ENCODE data around the gene ZNF214. TPM values are rescaled to one million over a fixed set of nuclear protein-coding genes. Genes with fewer than 3 reads are reported as not detected.

The ZNF214 gene
- total RNA-seq, 6 experiments from 2014 or later, result 0.49 to 3.3 (median 1.9) TPM

DNA sequence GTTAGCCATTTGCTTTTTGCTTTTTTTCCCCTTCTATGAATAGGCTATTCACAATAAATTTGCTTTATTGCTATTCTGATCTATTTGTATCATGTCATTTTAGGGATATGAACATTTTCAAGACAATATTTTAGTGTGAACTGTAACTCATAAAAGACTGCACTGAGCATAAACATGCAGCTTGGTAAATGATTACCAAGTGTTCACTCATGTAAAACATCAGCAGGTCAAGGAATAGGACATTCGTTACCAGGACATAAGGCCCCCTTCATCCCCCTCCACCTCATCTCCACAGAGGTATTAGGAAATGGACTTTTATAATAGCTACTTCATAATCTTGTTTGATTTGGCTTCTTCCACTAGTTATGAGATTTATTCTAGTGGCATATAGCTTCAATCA, 12.5 kb upstream of the ZNF214 start:
- DNase-seq (no peak), ATAC-seq (peak; percentile 39 to 63 (median 58))
- intact Hi-C loops (cut with DNase I), result no loop called here
- H3K9me3 ChIP-seq, result no peaks in the 10 kb centered on the region
- no peak overlapping the region for H3K4me3 ChIP-seq
- no peaks in the 10 kb centered on the region for H3K27me3 ChIP-seq
- TF ChIP-seq POLR2A (IDR thresholded peaks at IDR 0.05), result no peak
- TF ChIP-seq, protein P1, sequence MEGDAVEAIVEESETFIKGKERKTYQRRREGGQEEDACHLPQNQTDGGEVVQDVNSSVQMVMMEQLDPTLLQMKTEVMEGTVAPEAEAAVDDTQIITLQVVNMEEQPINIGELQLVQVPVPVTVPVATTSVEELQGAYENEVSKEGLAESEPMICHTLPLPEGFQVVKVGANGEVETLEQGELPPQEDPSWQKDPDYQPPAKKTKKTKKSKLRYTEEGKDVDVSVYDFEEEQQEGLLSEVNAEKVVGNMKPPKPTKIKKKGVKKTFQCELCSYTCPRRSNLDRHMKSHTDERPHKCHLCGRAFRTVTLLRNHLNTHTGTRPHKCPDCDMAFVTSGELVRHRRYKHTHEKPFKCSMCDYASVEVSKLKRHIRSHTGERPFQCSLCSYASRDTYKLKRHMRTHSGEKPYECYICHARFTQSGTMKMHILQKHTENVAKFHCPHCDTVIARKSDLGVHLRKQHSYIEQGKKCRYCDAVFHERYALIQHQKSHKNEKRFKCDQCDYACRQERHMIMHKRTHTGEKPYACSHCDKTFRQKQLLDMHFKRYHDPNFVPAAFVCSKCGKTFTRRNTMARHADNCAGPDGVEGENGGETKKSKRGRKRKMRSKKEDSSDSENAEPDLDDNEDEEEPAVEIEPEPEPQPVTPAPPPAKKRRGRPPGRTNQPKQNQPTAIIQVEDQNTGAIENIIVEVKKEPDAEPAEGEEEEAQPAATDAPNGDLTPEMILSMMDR (IDR thresholded peaks at IDR 0.05), result no peak
- H3K4me1 ChIP-seq, result peaks cover 0 to 23% (median 4%) of the 10 kb centered on the region in 4 donors
- H3K36me3 ChIP-seq, result no peaks in the 10 kb centered on the region
- 0% methylated on average over 1 of the region's 1 CpG for WGBS (ENCODE audit: insufficient coverage, low coverage, low lambda C conversion rate, missing lambda C conversion rate)
- H3K27ac ChIP-seq, result no peak overlapping the region

DNA sequence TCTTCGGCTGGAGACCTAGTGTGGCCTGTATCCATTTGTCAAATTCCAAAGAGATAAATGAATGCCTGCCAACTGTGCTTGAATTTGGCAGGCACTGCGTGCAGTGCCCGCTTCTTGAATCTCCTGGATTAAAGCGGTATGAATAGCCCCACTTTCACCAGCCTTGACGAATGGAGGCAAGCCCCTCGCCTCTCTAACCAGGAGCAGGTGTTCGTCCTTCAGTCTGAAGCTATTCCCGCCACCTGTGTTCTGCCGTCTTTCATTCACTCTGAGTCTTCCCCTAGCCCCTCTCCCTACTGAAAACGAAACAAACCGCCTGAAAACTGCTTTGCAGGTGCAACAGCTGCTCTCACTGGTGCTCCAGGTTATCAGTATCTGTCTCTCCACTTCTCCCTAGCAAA, 11.3 kb upstream of the ZNF214 start:
- DNase-seq (peak in 1 of 3 donors; percentile 50), ATAC-seq (peak; percentile 68 to 80 (median 76))
- H3K9me3 ChIP-seq, result no peaks in the 10 kb centered on the region
- peaks cover 0 to 23% (median 4%) of the 10 kb centered on the region in 4 donors for H3K4me1 ChIP-seq
- H3K27ac ChIP-seq, result peak overlapping the region in 1 of 3 donors; percentile 29
- no peaks in the 10 kb centered on the region for H3K36me3 ChIP-seq
- intact Hi-C loops (cut with DNase I), result no loop called here
- no peaks in the 10 kb centered on the region for H3K27me3 ChIP-seq
- TF ChIP-seq, protein P1 (IDR thresholded peaks at IDR 0.05), result no peak
- TF ChIP-seq POLR2A (IDR thresholded peaks at IDR 0.05), result no peak
- WGBS (ENCODE audit: insufficient coverage, low coverage, low lambda C conversion rate, missing lambda C conversion rate), result 39% methylated on average over 5 of the region's 11 CpGs
- peak overlapping the region in 2 of 3 donors; percentile 49 for H3K4me3 ChIP-seq

DNA sequence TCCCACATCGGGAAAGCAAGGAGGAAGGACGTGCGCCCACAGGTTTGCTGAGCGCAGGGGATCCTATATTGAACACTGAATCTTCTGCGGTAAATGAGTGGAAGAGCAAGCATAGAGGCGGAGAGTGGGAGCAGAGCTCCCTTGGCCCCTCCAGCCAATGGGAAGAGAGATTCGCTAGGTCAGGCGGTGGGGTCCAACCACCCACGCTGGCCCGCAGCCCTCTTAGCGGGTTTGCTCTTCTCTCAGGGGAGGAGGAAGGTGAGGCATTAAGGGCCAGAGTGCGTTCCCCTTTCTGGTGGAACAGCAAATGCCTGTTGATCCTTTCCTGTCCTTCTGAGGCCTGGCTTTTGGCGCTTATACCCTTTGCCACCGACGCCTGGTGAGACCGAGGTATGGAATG, 10.7 kb upstream of the ZNF214 start:
- no peak for TF ChIP-seq POLR2A (IDR thresholded peaks at IDR 0.05)
- TF ChIP-seq, protein P1 (IDR thresholded peaks at IDR 0.05), result no peak
- Histone ChIP-seq H3K4me1 (peaks cover 0 to 23% (median 4%) of the 10 kb centered on the region in 4 donors), H3K9me3 (no peaks in the 10 kb centered on the region), H3K36me3 (no peaks in the 10 kb centered on the region), H3K27ac (no peak overlapping the region), H3K27me3 (no peaks in the 10 kb centered on the region), H3K4me3 (no peak overlapping the region)
- DNase-seq, result no peak
- intact Hi-C loops (cut with DNase I), result no loop called here
- ATAC-seq, result no peak
- WGBS (ENCODE audit: insufficient coverage, low coverage, low lambda C conversion rate, missing lambda C conversion rate), result 87% methylated on average over 8 of the region's 16 CpGs

DNA sequence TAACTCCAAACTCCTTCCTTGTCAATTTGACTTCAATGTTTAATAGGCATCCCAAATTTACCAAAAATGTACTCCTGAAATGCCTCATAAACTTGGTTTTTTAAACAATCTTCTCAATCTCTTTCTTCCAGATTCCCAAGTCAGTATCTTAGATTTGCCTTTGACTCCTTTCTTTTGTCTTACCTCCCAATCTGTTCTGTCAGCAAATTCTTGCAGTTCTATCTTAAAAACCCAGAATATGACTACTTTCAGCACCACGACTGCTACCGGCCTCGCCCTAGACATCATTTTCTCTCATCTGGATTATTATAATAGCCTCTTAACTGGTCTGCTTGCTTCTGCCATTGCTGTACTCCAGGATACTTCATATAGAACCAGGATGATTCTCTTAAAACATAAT, 8.0 kb upstream of the ZNF214 start:
- no peaks in the 10 kb centered on the region for H3K36me3 ChIP-seq
- H3K4me1 ChIP-seq, result peaks cover 0 to 15% (median 2%) of the 10 kb centered on the region in 4 donors
- H3K9me3 ChIP-seq, result no peaks in the 10 kb centered on the region
- intact Hi-C loops (cut with DNase I), result no loop called here
- no peak for DNase-seq
- WGBS (ENCODE audit: insufficient coverage, low coverage, low lambda C conversion rate, missing lambda C conversion rate), result 86% methylated on average over 3 of the region's 3 CpGs
- TF ChIP-seq POLR2A (IDR thresholded peaks at IDR 0.05), result no peak
- TF ChIP-seq, protein P1 (IDR thresholded peaks at IDR 0.05), result no peak
- H3K27me3 ChIP-seq, result no peaks in the 10 kb centered on the region
- no peak overlapping the region for H3K4me3 ChIP-seq
- ATAC-seq, result no peak
- H3K27ac ChIP-seq, result no peak overlapping the region

DNA sequence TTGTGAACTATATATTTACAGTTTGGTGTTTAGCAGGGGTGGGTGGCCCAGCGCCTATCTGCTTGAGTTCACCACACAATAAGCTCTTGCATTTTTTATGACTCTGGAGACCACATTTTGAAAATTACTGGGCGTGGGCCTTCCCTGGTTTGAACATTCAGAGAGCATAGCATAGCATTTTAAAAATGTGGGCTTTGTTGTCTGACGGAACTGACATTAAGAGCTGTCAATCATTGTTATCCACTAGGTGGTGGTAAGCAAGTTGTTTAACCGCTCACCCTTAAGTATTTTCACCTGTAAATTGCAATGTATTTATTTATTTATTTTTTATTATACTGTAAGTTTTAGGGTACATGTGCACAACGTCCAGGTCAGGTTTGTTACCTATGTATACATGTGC, 1.2 kb upstream of the ZNF214 start:
- no peaks in the 10 kb centered on the region for H3K27me3 ChIP-seq
- no peak for ATAC-seq
- H3K4me1 ChIP-seq, result peaks cover 0 to 12% (median 0%) of the 10 kb centered on the region in 4 donors
- WGBS (ENCODE audit: insufficient coverage, low coverage, low lambda C conversion rate, missing lambda C conversion rate), result 74% methylated on average over 5 of the region's 5 CpGs
- H3K9me3 ChIP-seq, result no peaks in the 10 kb centered on the region
- TF ChIP-seq POLR2A (IDR thresholded peaks at IDR 0.05), result no peak
- TF ChIP-seq, protein P1 (IDR thresholded peaks at IDR 0.05), result no peak
- intact Hi-C loops (cut with DNase I), result no loop called here
- peak overlapping the region in 1 of 3 donors; percentile 71 for H3K4me3 ChIP-seq
- no peak for DNase-seq
- no peaks in the 10 kb centered on the region for H3K36me3 ChIP-seq
- no peak overlapping the region for H3K27ac ChIP-seq

All from right lobe of liver (tissue), 6 donors.